Measurements from ENCODE around the gene SYT10. TPM values are rescaled to one million over a fixed set of nuclear protein-coding genes. Genes with fewer than 3 reads are reported as not detected.

The SYT10 gene
- total RNA-seq, 1 experiment from 2014 or later = 1.7 TPM

DNA sequence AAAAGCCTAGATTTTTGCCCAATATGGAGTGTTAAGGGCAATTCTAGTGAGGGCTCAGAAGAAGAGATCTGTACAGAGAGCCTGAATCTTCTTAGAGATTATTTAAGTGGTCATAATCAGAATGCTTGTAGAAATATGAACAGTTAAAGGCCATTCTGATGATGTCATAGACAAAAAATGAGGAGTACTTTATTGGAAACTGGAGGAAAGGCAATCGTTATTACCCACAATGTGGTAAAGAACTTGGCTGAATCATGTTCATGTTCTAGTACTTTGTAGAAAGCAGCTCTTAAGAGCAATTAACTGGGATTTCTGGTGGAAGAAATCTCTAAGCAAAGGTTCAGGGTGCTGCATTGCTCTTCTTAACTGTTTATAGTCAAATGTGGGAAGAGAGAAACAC, 36.4 kb upstream of the SYT10 start:
- TF ChIP-seq ZMAT4 (CRISPR knock-in tag; IDR thresholded peaks at IDR 0.05) (no peak), SMAD4 (CRISPR knock-in tag; IDR thresholded peaks at IDR 0.05) (no peak), TCF7 (CRISPR knock-in tag; IDR thresholded peaks at IDR 0.05; ENCODE audit: low read depth) (no peak), CREM (CRISPR knock-in tag; IDR thresholded peaks at IDR 0.05) (no peak)
- TF ChIP-seq, protein P1, sequence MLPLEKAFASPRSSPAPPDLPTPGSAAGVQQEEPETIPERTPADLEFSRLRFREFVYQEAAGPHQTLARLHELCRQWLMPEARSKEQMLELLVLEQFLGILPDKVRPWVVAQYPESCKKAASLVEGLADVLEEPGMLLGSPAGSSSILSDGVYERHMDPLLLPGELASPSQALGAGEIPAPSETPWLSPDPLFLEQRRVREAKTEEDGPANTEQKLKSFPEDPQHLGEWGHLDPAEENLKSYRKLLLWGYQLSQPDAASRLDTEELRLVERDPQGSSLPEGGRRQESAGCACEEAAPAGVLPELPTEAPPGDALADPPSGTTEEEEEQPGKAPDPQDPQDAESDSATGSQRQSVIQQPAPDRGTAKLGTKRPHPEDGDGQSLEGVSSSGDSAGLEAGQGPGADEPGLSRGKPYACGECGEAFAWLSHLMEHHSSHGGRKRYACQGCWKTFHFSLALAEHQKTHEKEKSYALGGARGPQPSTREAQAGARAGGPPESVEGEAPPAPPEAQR (CRISPR knock-in tag; IDR thresholded peaks at IDR 0.05) = no peak
- TF ChIP-seq, protein P2, sequence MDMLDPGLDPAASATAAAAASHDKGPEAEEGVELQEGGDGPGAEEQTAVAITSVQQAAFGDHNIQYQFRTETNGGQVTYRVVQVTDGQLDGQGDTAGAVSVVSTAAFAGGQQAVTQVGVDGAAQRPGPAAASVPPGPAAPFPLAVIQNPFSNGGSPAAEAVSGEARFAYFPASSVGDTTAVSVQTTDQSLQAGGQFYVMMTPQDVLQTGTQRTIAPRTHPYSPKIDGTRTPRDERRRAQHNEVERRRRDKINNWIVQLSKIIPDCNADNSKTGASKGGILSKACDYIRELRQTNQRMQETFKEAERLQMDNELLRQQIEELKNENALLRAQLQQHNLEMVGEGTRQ (CRISPR knock-in tag; IDR thresholded peaks at IDR 0.05) = no peak
- no peak for ATAC-seq
- Mint-ChIP-seq H3K36me3 (no peaks in the 10 kb centered on the region), H3K27ac (no peak overlapping the region), H3K27me3 (ENCODE audit: low read depth) (no peaks in the 10 kb centered on the region), H3K4me3 (no peak overlapping the region), H3K4me1 (no peaks in the 10 kb centered on the region), H3K9me3 (no peaks in the 10 kb centered on the region)
- ChIA-PET CTCF (no interaction called here), POLR2A (no interaction called here)
- DNase-seq (ENCODE audit: low spot score) = no peak

- H3K27me3 Mint-ChIP-seq (ENCODE audit: low read depth) = no peaks in the 10 kb centered on the region
- H3K36me3 Mint-ChIP-seq = no peaks in the 10 kb centered on the region
- H3K27ac Mint-ChIP-seq = no peak overlapping the region
- ChIA-PET CTCF (no interaction called here), POLR2A (no interaction called here)
- no peaks in the 10 kb centered on the region for H3K4me1 Mint-ChIP-seq
- H3K9me3 Mint-ChIP-seq = peaks cover 7% of the 10 kb centered on the region
- DNase-seq (ENCODE audit: low spot score) (no peak), ATAC-seq (no peak)
- no peak overlapping the region for H3K4me3 Mint-ChIP-seq
- TF ChIP-seq JUN (CRISPR knock-in tag; IDR thresholded peaks at IDR 0.05) = no peak
- no peak for TF ChIP-seq OVOL2 (CRISPR knock-in tag; IDR thresholded peaks at IDR 0.05; ENCODE audit: borderline replicate concordance)
- no peak for TF ChIP-seq SMAD4 (CRISPR knock-in tag; IDR thresholded peaks at IDR 0.05)
- no peak for TF ChIP-seq ZBTB21 (CRISPR knock-in tag; IDR thresholded peaks at IDR 0.05; ENCODE audit: borderline replicate concordance)
- TF ChIP-seq FOXJ3 (CRISPR knock-in tag; IDR thresholded peaks at IDR 0.05; ENCODE audit: borderline replicate concordance) = no peak
- TF ChIP-seq ZNF512 (CRISPR knock-in tag; IDR thresholded peaks at IDR 0.05; ENCODE audit: borderline replicate concordance) = no peak
These were observed 32.7 kb upstream of the SYT10 start for GRCh38 chr12:33472299-33472698.

GRCh38 chr12:33455096-33455495, 15.5 kb upstream of the SYT10 start:
- Mint-ChIP-seq H3K4me3 (no peak overlapping the region), H3K4me1 (0 out of 2 replicates have a peak, but pooled peaks cover 3% of the 10 kb centered on the region), H3K27me3 (ENCODE audit: low read depth) (no peaks in the 10 kb centered on the region), H3K27ac (no peak overlapping the region), H3K36me3 (peaks cover 3% of the 10 kb centered on the region; the same call in 1 of the 2 replicates), H3K9me3 (peaks cover 10% of the 10 kb centered on the region)
- CTCF ChIA-PET = no interaction called here
- POLR2A ChIA-PET = no interaction called here
- ATAC-seq (no peak), DNase-seq (ENCODE audit: low spot score) (no peak)
- TF ChIP-seq ZNF121 (CRISPR knock-in tag; IDR thresholded peaks at IDR 0.05) (no peak), SP1 (CRISPR knock-in tag; conservative IDR thresholded peaks at IDR 0.05) (no peak), PREB (CRISPR knock-in tag; IDR thresholded peaks at IDR 0.05; ENCODE audit: borderline replicate concordance) (no peak), ZNF512 (CRISPR knock-in tag; IDR thresholded peaks at IDR 0.05; ENCODE audit: borderline replicate concordance) (no peak), ZNF138 (CRISPR knock-in tag; conservative IDR thresholded peaks at IDR 0.05) (no peak), NFYB (CRISPR knock-in tag; conservative IDR thresholded peaks at IDR 0.05; ENCODE audit: low read depth) (no peak), ATF6 (CRISPR knock-in tag; IDR thresholded peaks at IDR 0.05) (no peak), NFE2L1 (CRISPR knock-in tag; IDR thresholded peaks at IDR 0.05) (no peak), RORB (CRISPR knock-in tag; IDR thresholded peaks at IDR 0.05) (no peak)
- TF ChIP-seq, protein P3, sequence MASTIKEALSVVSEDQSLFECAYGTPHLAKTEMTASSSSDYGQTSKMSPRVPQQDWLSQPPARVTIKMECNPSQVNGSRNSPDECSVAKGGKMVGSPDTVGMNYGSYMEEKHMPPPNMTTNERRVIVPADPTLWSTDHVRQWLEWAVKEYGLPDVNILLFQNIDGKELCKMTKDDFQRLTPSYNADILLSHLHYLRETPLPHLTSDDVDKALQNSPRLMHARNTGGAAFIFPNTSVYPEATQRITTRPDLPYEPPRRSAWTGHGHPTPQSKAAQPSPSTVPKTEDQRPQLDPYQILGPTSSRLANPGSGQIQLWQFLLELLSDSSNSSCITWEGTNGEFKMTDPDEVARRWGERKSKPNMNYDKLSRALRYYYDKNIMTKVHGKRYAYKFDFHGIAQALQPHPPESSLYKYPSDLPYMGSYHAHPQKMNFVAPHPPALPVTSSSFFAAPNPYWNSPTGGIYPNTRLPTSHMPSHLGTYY (CRISPR knock-in tag; IDR thresholded peaks at IDR 0.05) = no peak
